SK-N-SH (cell line): Measurements from ENCODE around the gene LRRC1. TPM values are rescaled to one million over a fixed set of nuclear protein-coding genes. Genes with fewer than 3 reads are reported as not detected.

Experiments
- CTCF ChIA-PET: fragments of 300-600, 350-600 bp; formaldehyde crosslinking; extraction: SDS; loops from one replicate; lab custom pipeline; 2021; lab: Yijun Ruan, JAX
- POLR2A ChIA-PET: fragments of 350-600 bp; sonication (Branson Sonifier 250); formaldehyde crosslinking; extraction: SDS; loops from one replicate; lab custom pipeline; 2020; ENCODE audit warnings: antibody characterized with exemption, inconsistent platforms; lab: Yijun Ruan, JAX
- DNase-seq: peaks from one replicate; pipeline ENCODE4 v3.0.0; 2012
- H2AFZ ChIP-seq: fragments of 200-600 bp; sonication (generic); 2 replicates; pipeline ENCODE4 v1.8.1; 2016; ENCODE audit warnings: antibody characterized with exemption, mild to moderate bottlenecking, low read depth
- H3F3A ChIP-seq: fragments of 200-600 bp; sonication (generic); replicated peaks from 2 replicates; pipeline ENCODE3; 2016; ENCODE audit warnings: antibody characterized with exemption, mild to moderate bottlenecking; ENCODE audit not compliant: insufficient read depth
- H3K27ac ChIP-seq, 2 experiments: fragments of 200-500 bp in 1 of 2; fragments of 200-600 bp in 1 of 2; sonication (Bioruptor generic) in 1 of 2; sonication (generic), shearing (Covaris generic) in 1 of 2; 2 replicates each; pipeline versions ENCODE4 v1.5.1 to v1.6.1; 2014 to 2016; ENCODE audit warnings: low read depth in 2 of 2, inconsistent platforms in 1 of 2, low read length in 1 of 2, mild to moderate bottlenecking in 1 of 2, mixed read lengths in 1 of 2
- H3K27me3 ChIP-seq: fragments of 200-600 bp; sonication (generic), shearing (Covaris generic); 2 replicates; pipeline ENCODE4 v1.6.1; 2016; ENCODE audit warnings: mixed run types; ENCODE audit not compliant: insufficient read depth
- H3K36me3 ChIP-seq, 2 experiments: fragments of 200-500 bp in 1 of 2; fragments of 200-600 bp in 1 of 2; sonication (Bioruptor generic) in 1 of 2; sonication (generic) in 1 of 2; replicated peaks in 1 of 2; 2 replicates each; pipeline versions ENCODE3 to v1.5.1; 2014 to 2016; ENCODE audit warnings: low read length in 1 of 2, mild to moderate bottlenecking in 1 of 2; ENCODE audit not compliant: insufficient read depth in 2 of 2, control insufficient read depth in 1 of 2
- H3K4me1 ChIP-seq, 2 experiments: fragments of 200-500 bp in 1 of 2; fragments of 200-600 bp in 1 of 2; sonication (Bioruptor generic) in 1 of 2; sonication (generic), shearing (Covaris generic) in 1 of 2; 2 replicates each; pipeline versions ENCODE4 v1.5.1 to v1.6.1; 2014 to 2016; ENCODE audit warnings: low read depth in 1 of 2, low read length in 1 of 2, mixed run types in 1 of 2; ENCODE audit not compliant: insufficient read depth in 2 of 2, control insufficient read depth in 1 of 2
- H3K4me2 ChIP-seq: fragments of 200-600 bp; sonication (generic), shearing (Covaris generic); 2 replicates; pipeline ENCODE4 v1.6.1; 2017; ENCODE audit warnings: mixed run types
- H3K4me3 ChIP-seq, 2 experiments: fragments of 200-500 bp in 1 of 2; fragments of 200-600 bp in 1 of 2; sonication (Bioruptor generic) in 1 of 2; sonication (generic), shearing (Covaris generic) in 1 of 2; 2 replicates each; pipeline versions ENCODE4 v1.5.1 to v1.8.1; 2014 to 2016; ENCODE audit warnings: low read depth in 2 of 2, inconsistent platforms in 1 of 2, low read length in 1 of 2, mild to moderate bottlenecking in 1 of 2, mixed read lengths in 1 of 2, moderate library complexity in 1 of 2
- H3K79me2 ChIP-seq: fragments of 200-600 bp; sonication (generic); 2 replicates; pipeline ENCODE4 v1.8.1; 2017; ENCODE audit warnings: mild to moderate bottlenecking; ENCODE audit not compliant: insufficient read depth
- H3K9ac ChIP-seq: fragments of 200-600 bp; sonication (generic); 2 replicates; pipeline ENCODE4 v1.6.1; 2017; ENCODE audit warnings: mixed run types
- H3K9me2 ChIP-seq: fragments of 200-600 bp; sonication (generic); 2 replicates; pipeline ENCODE4 v1.6.1; 2017; ENCODE audit warnings: mixed run types
- H3K9me3 ChIP-seq: fragments of 200-600 bp; sonication (generic); 2 replicates; pipeline ENCODE4 v1.6.1; 2017; ENCODE audit warnings: mixed run types, mild to moderate bottlenecking, moderate library complexity
- H4K20me1 ChIP-seq: fragments of 200-600 bp; sonication (generic); 2 replicates; pipeline ENCODE4 v1.6.1; 2017; ENCODE audit warnings: mild to moderate bottlenecking, mixed run types; ENCODE audit not compliant: insufficient read depth
- CHD2 ChIP-seq: fragments of 150-350 bp; IDR thresholded peaks from 2 replicates; pipeline ENCODE4 v1.6.1; 2018; ENCODE audit warnings: low read length; ENCODE audit not compliant: partially characterized antibody
- EP300 ChIP-seq, 2 experiments: IDR thresholded peaks; 2 replicates each; pipeline versions ENCODE4 v1.4.0 to v1.6.1; 2012; ENCODE audit warnings: borderline replicate concordance in 1 of 2, low read depth in 1 of 2, low read length in 1 of 2
- FOSL2 ChIP-seq: IDR thresholded peaks from 2 replicates; pipeline ENCODE4 v1.4.0; 2012; ENCODE audit warnings: low read depth, mild to moderate bottlenecking, moderate library complexity, borderline replicate concordance
- FOXJ3 ChIP-seq: sonication (generic); formaldehyde crosslinking; IDR thresholded peaks from 2 replicates; pipeline ENCODE4 v1.5.1; 2020; ENCODE audit warnings: mild to moderate bottlenecking, missing genetic modification reagents
- GABPA ChIP-seq: IDR thresholded peaks from 2 replicates; pipeline ENCODE4 v1.4.0; 2012; ENCODE audit warnings: low read depth, mild to moderate bottlenecking
- IRF3 ChIP-seq: fragments of 150-350 bp; IDR thresholded peaks from 2 replicates; pipeline ENCODE4 v1.6.1; 2016; ENCODE audit warnings: mild to moderate bottlenecking, low read depth, low read length
- JUND ChIP-seq: IDR thresholded peaks from 2 replicates; pipeline ENCODE4 v1.4.0; 2012
- MEF2A ChIP-seq: IDR thresholded peaks from 2 replicates; pipeline ENCODE4 v1.4.0; 2012; ENCODE audit warnings: low read depth, borderline replicate concordance
- NFIC ChIP-seq: IDR thresholded peaks from 2 replicates; pipeline ENCODE4 v1.4.0; 2012; ENCODE audit warnings: borderline replicate concordance
- NRF1 ChIP-seq: IDR thresholded peaks from 2 replicates; pipeline ENCODE4 v1.6.1; 2012; ENCODE audit warnings: low read depth, mild to moderate bottlenecking, low read length
- PBX3 ChIP-seq: IDR thresholded peaks from 2 replicates; pipeline ENCODE4; 2012
- POLR2AphosphoS5 ChIP-seq: IDR thresholded peaks from 2 replicates; pipeline ENCODE4 v1.6.1; 2012; ENCODE audit warnings: low read depth, low read length
- RCOR1 ChIP-seq: fragments of 150-350 bp; IDR thresholded peaks from 2 replicates; pipeline ENCODE4 v1.6.1; 2017; ENCODE audit warnings: antibody characterized with exemption, low read length
- RFX5 ChIP-seq: IDR thresholded peaks from 2 replicates; pipeline ENCODE4 v1.6.1; 2012; ENCODE audit warnings: mild to moderate bottlenecking, improper control_type of control experiment, low read length
- SIN3A ChIP-seq: IDR thresholded peaks from 2 replicates; pipeline ENCODE4 v1.6.1; 2012; ENCODE audit warnings: low read depth, mild to moderate bottlenecking, low read length, moderate library complexity, borderline replicate concordance
- SMC3 ChIP-seq: IDR thresholded peaks from 2 replicates; pipeline ENCODE4 v1.6.1; 2012; ENCODE audit warnings: low read depth, low read length, improper control_type of control experiment
- TCF12 ChIP-seq: IDR thresholded peaks from 2 replicates; pipeline ENCODE4 v1.4.0; 2012
- TEAD4 ChIP-seq: IDR thresholded peaks from 2 replicates; pipeline ENCODE4 v1.4.0; 2012; ENCODE audit warnings: mild to moderate bottlenecking, borderline replicate concordance; ENCODE audit not compliant: insufficient read depth
- YY1 ChIP-seq: IDR thresholded peaks from 2 replicates; pipeline ENCODE4 v1.4.0; 2012; ENCODE audit warnings: low read depth, mild to moderate bottlenecking
- WGBS: methylation state at CpG from one replicate; pipeline ENCODE4 v1.1.6; 2017; ENCODE audit warnings: low lambda C conversion rate; 5-methylcytosine and 5-hydroxymethylcytosine counted together
- polyA plus RNA-seq, 3 experiments: library from polyadenylated mRNA; depleted of rRNA; stranded (reverse); fragments of >200 nt; gene quantifications; 2 replicates each; pipeline ENCODE4 v1.2.3, GENCODE V29; 2012
- TF ChIP-seq, protein P1 (sequence below): fragments of 150-350 bp; IDR thresholded peaks from 2 replicates; pipeline ENCODE4 v1.6.1; 2017; ENCODE audit warnings: antibody characterized with exemption, low read length, low read depth, borderline replicate concordance
- TF ChIP-seq, protein P2 (sequence below): IDR thresholded peaks from 2 replicates; pipeline ENCODE4 v1.6.1; 2012; ENCODE audit warnings: mild to moderate bottlenecking, low read depth, low read length, moderate library complexity
- TF ChIP-seq, protein P3 (sequence below): IDR thresholded peaks from 2 replicates; pipeline ENCODE4 v1.4.0; 2012; ENCODE audit warnings: low read depth, borderline replicate concordance

The LRRC1 gene
- polyA plus RNA-seq, 1 of the 3 experiments (the other 2 are of a cell fraction), result 0.84 TPM

DNA sequence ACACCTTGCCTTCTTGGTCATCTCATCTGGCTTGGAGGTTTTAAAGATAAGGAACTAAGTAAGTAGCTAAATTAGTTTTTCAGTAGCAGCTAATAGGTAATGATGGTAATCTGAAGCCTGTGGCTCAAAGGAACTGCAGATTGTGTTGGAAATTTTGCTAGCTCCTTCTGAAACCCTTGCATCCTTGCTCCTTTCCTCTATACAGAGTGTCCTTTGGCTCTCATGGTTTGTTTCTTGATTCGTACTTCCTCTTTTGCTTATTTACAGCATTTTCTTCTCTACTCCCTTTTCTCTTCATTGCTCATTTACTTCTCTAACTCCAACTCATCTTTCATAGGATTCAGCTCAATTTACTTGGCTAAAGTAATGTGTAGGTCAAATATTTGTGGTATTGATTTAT, 19.0 kb downstream of the LRRC1 start:
- H3K27ac ChIP-seq, result no peak overlapping the region
- no peak overlapping the region for H3K4me2 ChIP-seq
- H2AFZ ChIP-seq, result no peak overlapping the region
- no peaks in the 10 kb centered on the region for H3K79me2 ChIP-seq
- DNase-seq, result no peak
- no peaks in the 10 kb centered on the region for H3K36me3 ChIP-seq
- H3K9me2 ChIP-seq, result no peaks in the 10 kb centered on the region
- peaks cover 14% of the 10 kb centered on the region; the same call in 1 of the 2 replicates for H3K27me3 ChIP-seq
- H3K9me3 ChIP-seq, result no peaks in the 10 kb centered on the region
- ChIA-PET POLR2A (no interaction called here), CTCF (interaction anchor here (0.7 kb wide), 1 partner anchor 19 kb away, joined by 4 read pairs; the partner anchor contains the start of gene LRRC1)
- no peaks in the 10 kb centered on the region for H3K4me1 ChIP-seq
- TF ChIP-seq TCF12 (no peak), SIN3A (no peak)
- no peak overlapping the region for H3K9ac ChIP-seq
- H3F3A ChIP-seq, result no peaks in the 10 kb centered on the region
- H4K20me1 ChIP-seq, result no peaks in the 10 kb centered on the region
- H3K4me3 ChIP-seq, result no peak overlapping the region
- 18% methylated on average over 1 of the region's 1 CpG for WGBS

DNA sequence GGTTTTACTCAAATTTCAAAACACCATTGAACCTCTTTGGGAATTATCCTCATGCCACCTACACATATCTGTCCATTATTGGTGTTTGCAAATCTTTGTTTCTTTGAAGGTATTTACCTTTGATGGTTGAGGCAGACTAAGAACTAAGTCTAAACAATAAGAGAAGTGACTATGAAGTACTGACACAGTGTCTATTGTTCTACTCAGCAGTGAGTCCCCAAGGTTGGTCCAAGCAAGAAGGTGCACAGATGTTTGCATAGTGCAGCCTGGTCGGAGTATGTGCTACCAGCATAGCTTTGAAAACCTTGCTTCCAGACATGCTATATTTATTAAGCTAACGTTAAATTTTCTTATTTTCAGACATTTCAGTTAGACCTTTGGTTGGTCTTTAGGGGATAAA, 19.5 kb downstream of the LRRC1 start:
- H3K4me2 ChIP-seq, result no peak overlapping the region
- no peaks in the 10 kb centered on the region for H3K36me3 ChIP-seq
- TF ChIP-seq, protein P1, sequence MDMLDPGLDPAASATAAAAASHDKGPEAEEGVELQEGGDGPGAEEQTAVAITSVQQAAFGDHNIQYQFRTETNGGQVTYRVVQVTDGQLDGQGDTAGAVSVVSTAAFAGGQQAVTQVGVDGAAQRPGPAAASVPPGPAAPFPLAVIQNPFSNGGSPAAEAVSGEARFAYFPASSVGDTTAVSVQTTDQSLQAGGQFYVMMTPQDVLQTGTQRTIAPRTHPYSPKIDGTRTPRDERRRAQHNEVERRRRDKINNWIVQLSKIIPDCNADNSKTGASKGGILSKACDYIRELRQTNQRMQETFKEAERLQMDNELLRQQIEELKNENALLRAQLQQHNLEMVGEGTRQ, result no peak
- TF ChIP-seq JUND, result no peak
- TF ChIP-seq, protein P2, sequence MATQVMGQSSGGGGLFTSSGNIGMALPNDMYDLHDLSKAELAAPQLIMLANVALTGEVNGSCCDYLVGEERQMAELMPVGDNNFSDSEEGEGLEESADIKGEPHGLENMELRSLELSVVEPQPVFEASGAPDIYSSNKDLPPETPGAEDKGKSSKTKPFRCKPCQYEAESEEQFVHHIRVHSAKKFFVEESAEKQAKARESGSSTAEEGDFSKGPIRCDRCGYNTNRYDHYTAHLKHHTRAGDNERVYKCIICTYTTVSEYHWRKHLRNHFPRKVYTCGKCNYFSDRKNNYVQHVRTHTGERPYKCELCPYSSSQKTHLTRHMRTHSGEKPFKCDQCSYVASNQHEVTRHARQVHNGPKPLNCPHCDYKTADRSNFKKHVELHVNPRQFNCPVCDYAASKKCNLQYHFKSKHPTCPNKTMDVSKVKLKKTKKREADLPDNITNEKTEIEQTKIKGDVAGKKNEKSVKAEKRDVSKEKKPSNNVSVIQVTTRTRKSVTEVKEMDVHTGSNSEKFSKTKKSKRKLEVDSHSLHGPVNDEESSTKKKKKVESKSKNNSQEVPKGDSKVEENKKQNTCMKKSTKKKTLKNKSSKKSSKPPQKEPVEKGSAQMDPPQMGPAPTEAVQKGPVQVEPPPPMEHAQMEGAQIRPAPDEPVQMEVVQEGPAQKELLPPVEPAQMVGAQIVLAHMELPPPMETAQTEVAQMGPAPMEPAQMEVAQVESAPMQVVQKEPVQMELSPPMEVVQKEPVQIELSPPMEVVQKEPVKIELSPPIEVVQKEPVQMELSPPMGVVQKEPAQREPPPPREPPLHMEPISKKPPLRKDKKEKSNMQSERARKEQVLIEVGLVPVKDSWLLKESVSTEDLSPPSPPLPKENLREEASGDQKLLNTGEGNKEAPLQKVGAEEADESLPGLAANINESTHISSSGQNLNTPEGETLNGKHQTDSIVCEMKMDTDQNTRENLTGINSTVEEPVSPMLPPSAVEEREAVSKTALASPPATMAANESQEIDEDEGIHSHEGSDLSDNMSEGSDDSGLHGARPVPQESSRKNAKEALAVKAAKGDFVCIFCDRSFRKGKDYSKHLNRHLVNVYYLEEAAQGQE, result no peak
- TF ChIP-seq NFIC, result no peak
- TF ChIP-seq RFX5, result no peak
- no peak for TF ChIP-seq TEAD4
- TF ChIP-seq EP300 (IDR thresholded peaks at IDR 0.05; ENCODE audit: borderline replicate concordance in 1 of 2, low read depth in 1 of 2, low read length in 1 of 2), result no peak
- no peak for TF ChIP-seq YY1
- no peak for TF ChIP-seq POLR2AphosphoS5
- TF ChIP-seq FOXJ3 (CRISPR knock-in tag), result no peak
- no peak for TF ChIP-seq MEF2A
- no peak for TF ChIP-seq SMC3
- no peak for TF ChIP-seq RCOR1
- TF ChIP-seq GABPA, result no peak
- no peak for TF ChIP-seq CHD2
- no peak for TF ChIP-seq NRF1
- TF ChIP-seq IRF3, result no peak
- no peak for TF ChIP-seq PBX3
- TF ChIP-seq, protein P3, sequence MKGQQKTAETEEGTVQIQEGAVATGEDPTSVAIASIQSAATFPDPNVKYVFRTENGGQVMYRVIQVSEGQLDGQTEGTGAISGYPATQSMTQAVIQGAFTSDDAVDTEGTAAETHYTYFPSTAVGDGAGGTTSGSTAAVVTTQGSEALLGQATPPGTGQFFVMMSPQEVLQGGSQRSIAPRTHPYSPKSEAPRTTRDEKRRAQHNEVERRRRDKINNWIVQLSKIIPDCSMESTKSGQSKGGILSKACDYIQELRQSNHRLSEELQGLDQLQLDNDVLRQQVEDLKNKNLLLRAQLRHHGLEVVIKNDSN, result no peak
- TF ChIP-seq FOSL2, result no peak
- TF ChIP-seq, all 33 proteins: peak for 0
- no peaks in the 10 kb centered on the region for H3K9me3 ChIP-seq
- no peaks in the 10 kb centered on the region for H3K4me1 ChIP-seq
- no peak overlapping the region for H3K4me3 ChIP-seq
- no peaks in the 10 kb centered on the region for H3K79me2 ChIP-seq
- ChIA-PET POLR2A (no interaction called here), CTCF (no interaction called here)
- H3K9ac ChIP-seq, result no peak overlapping the region
- no peak overlapping the region for H3K27ac ChIP-seq
- no peaks in the 10 kb centered on the region for H3F3A ChIP-seq
- no peak overlapping the region for H2AFZ ChIP-seq
- H3K9me2 ChIP-seq, result no peaks in the 10 kb centered on the region
- DNase-seq, result no peak
- H3K27me3 ChIP-seq, result peaks cover 14% of the 10 kb centered on the region; the same call in 1 of the 2 replicates
- WGBS, result 13% methylated on average over 2 of the region's 2 CpGs
- no peaks in the 10 kb centered on the region for H4K20me1 ChIP-seq
